NB4 (cell line): ENCODE data around the gene LYZ.

Experiments used
- CTCF ChIP-seq: IDR thresholded peaks from one replicate; pipeline ENCODE4 v1.5.1; 2012; ENCODE audit warnings: low read depth, low read length
- POLR2A ChIP-seq: IDR thresholded peaks from 2 replicates; pipeline ENCODE4 v1.6.1; 2011; ENCODE audit warnings: mild to moderate bottlenecking; ENCODE audit not compliant: insufficient read length; ENCODE audit errors: extremely low read depth

- TF ChIP-seq POLR2A: no peak
- no peak for TF ChIP-seq CTCF
Measured at GRCh38 chr12:69341328-69341727, 6.9 kb upstream of the LYZ start.
